Peyer's patch (tissue), 4 donors: Measurements from ENCODE around the gene AP5S1. TPM values are rescaled to one million over a fixed set of nuclear protein-coding genes. Genes with fewer than 3 reads are reported as not detected.
"Not testable (repeated sequence)": the region's sequence is repeated elsewhere in the genome, so short reads cannot be mapped to it uniquely, and the experiment has no call there.

Experiments used
- DNase-seq, 3 donors: peaks; one replicate each; pipeline ENCODE4 v3.0.0-alpha.2; 2017 to 2019
- H3K27ac ChIP-seq, 4 donors: fragments of 200-600 bp; sonication (generic); one replicate each; pipeline ENCODE4 v1.5.1; 2016 to 2019
- H3K27me3 ChIP-seq, 2 donors: fragments of 200-600 bp; sonication (generic); one replicate each; pipeline ENCODE4 v1.5.1; 2019
- H3K36me3 ChIP-seq, 3 donors: fragments of 200-600 bp; sonication (generic); one replicate each; pipeline ENCODE4 v1.5.1; 2016 to 2019
- H3K4me1 ChIP-seq, 4 donors: fragments of 200-600 bp; sonication (generic); one replicate each; pipeline ENCODE4 v1.5.1; 2016 to 2019
- H3K4me3 ChIP-seq, 4 donors: fragments of 200-600 bp; sonication (generic); 1 replicate in 3 of 4; 2 replicates in 1 of 4; pipeline ENCODE4 v1.5.1; 2016 to 2019; ENCODE audit warnings: mild to moderate bottlenecking in 1 of 4
- H3K9me3 ChIP-seq, 4 donors: fragments of 200-600 bp; sonication (generic); one replicate each; pipeline ENCODE4 v1.5.1; 2016 to 2019; ENCODE audit warnings: mild to moderate bottlenecking in 1 of 4
- POLR2A ChIP-seq, 2 donors: fragments of 450-650 bp; IDR thresholded peaks; one replicate each; pipeline ENCODE4 v1.5.1; 2017; ENCODE audit warnings: antibody characterized with exemption in 2 of 2, mild to moderate bottlenecking in 2 of 2, moderate library complexity in 2 of 2
- total RNA-seq, 4 donors: library from RNA; depleted of rRNA; stranded (reverse); fragments of >200 nt; gene quantifications; one replicate each; pipeline ENCODE4 v1.1.0, GENCODE V29; 2016
- TF ChIP-seq, protein P1 (sequence below), 6 experiments: fragments of 450-650 bp in 4 of 6; fragments of 200-600 bp in 2 of 6; sonication (generic) in 1 of 6; IDR thresholded peaks; one replicate each; pipeline ENCODE4 v1.5.1; 2017 to 2019; ENCODE audit warnings: antibody characterized with exemption in 6 of 6, mild to moderate bottlenecking in 3 of 6, moderate library complexity in 1 of 6

Gene AP5S1
- total RNA-seq, 4 donors from 2014 or later, result 11.6 to 26.4 (median 22.5) TPM

DNA sequence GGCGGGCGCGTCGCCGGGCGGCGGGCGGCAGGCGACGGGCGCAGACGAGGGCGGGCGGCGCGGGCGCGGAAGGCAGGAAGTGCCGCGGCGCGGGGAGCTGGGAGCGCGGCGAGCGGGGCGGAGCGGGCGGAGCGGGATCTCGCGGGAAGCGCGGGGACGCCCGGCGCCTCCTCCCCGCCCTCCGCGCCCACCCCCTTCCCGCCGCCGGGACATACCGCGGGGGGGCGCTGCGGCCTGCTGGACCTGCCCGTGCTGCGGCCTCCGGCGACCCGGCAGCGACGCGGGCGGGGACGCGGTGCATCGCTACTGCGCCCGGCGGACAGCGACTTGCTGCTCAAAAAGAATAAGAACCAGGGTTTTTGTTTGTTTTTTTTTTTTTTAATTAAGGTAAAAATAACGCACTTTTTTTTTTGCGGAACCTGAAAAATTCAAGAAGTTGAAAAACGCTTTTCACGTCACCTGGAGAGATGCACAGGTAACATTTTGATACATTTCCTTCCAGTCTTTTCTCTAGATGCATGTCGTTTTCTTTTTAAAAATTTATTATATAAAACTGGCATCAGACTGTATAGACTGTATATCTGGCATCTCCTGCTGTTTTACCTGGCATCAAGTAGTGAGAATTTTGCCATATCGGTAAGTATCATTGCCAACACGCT lies 33.6 kb upstream of the AP5S1 start, which contains the start of gene CENPB:
TSS of gene CENPB (minus strand) at position 76 of the 659 bp plus-strand sequence. CDS start 257 bp downstream, outside the sequence.
- Histone ChIP-seq H3K27me3 (no peaks in the 10 kb centered on the region), H3K36me3 (peaks cover 0 to 11% (median 0%) of the 10 kb centered on the region in 3 donors), H3K9me3 (no peaks in the 10 kb centered on the region), H3K27ac (peak within 1 kb of the TSS; percentile 70 to 87 (median 80)), H3K4me3 (peak within 1 kb of the TSS; percentile 44 to 79 (median 62)), H3K4me1 (peaks cover 0 to 56% (median 10%) of the 10 kb centered on the region in 4 donors)
- peak; percentile 89 to 96 (median 95) for DNase-seq
- TF ChIP-seq, protein P1, sequence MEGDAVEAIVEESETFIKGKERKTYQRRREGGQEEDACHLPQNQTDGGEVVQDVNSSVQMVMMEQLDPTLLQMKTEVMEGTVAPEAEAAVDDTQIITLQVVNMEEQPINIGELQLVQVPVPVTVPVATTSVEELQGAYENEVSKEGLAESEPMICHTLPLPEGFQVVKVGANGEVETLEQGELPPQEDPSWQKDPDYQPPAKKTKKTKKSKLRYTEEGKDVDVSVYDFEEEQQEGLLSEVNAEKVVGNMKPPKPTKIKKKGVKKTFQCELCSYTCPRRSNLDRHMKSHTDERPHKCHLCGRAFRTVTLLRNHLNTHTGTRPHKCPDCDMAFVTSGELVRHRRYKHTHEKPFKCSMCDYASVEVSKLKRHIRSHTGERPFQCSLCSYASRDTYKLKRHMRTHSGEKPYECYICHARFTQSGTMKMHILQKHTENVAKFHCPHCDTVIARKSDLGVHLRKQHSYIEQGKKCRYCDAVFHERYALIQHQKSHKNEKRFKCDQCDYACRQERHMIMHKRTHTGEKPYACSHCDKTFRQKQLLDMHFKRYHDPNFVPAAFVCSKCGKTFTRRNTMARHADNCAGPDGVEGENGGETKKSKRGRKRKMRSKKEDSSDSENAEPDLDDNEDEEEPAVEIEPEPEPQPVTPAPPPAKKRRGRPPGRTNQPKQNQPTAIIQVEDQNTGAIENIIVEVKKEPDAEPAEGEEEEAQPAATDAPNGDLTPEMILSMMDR (IDR thresholded peaks at IDR 0.05), result peak; percentile 71 to 93 (median 86)
- TF ChIP-seq POLR2A (IDR thresholded peaks at IDR 0.05), result no peak

DNA sequence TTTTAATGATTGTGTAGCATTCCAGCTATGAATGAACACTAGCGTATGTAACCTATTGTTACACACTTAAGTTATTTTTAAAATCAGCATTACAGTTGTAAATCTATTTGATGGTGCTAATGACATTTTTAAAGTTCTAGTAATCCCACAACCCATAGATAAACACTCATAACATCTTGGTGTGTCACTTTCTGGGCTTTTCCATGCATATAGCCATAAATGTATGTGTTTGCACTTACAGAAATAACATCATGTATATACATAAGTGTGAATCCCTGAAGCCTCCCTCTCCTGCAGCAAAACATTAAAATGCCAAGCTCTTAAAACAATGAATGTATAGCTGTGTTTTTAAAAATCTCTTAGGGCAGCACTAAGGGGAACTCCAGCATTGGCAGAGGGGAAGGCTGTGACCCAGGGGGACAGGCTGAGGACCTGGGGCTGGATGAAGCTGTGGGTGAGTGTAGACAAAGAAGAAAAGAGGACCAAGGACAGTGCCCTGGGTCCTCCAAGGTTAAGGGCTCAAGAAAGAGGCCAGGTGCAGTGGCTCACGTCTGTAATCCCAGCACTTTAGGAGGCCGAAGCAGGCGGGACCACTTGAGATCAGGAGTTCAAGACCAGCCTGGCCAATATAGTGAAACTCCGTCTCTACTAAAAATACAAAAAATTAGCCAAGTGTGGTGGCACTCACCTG lies 32.9 kb upstream of the AP5S1 start:
- TF ChIP-seq, protein P1 (IDR thresholded peaks at IDR 0.05), result no peak
- no peak for TF ChIP-seq POLR2A (IDR thresholded peaks at IDR 0.05)
- DNase-seq, result no peak
- H3K27ac ChIP-seq, result no peak overlapping the region

DNA sequence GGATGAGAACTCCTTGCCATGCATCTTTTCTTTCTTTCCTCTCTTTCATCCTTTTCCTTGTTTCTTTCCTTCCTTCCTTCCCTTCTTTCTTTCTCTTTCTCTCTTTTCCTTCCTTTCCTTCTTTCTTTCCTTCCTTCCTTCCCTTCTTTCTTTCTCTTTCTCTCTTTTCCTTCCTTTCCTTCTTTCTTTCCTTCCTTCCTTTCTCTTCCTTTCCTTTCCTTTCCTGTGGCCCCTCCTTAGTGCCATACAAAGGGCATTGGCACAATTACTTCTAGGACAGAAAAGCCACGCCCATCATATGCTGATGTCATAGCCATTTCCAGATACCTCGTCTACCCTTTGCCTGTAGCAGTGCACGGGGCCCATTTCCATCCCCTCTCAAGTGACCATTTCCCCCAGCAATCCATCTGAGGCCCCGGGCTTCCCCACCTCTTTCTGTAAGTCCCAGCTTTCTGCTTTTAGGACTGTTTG lies 31.6 kb upstream of the AP5S1 start:
- peak in 1 of 3 donors; percentile 84 for DNase-seq
- TF ChIP-seq POLR2A (IDR thresholded peaks at IDR 0.05), result no peak
- Histone ChIP-seq H3K36me3 (peaks cover 0 to 11% (median 0%) of the 10 kb centered on the region in 3 donors), H3K27ac (no peak overlapping the region), H3K27me3 (no peaks in the 10 kb centered on the region), H3K4me3 (no peak overlapping the region), H3K4me1 (peaks cover 0 to 47% (median 10%) of the 10 kb centered on the region in 4 donors), H3K9me3 (no peaks in the 10 kb centered on the region)

More for the DNA sequence above, 32.9 kb upstream of the AP5S1 start:
- Histone ChIP-seq H3K4me1 (peaks cover 0 to 56% (median 10%) of the 10 kb centered on the region in 4 donors), H3K9me3 (no peaks in the 10 kb centered on the region), H3K27me3 (no peaks in the 10 kb centered on the region), H3K4me3 (peak overlapping the region in 2 of 4 donors; percentile 26 to 40), H3K36me3 (peaks cover 0 to 11% (median 0%) of the 10 kb centered on the region in 3 donors)

DNA sequence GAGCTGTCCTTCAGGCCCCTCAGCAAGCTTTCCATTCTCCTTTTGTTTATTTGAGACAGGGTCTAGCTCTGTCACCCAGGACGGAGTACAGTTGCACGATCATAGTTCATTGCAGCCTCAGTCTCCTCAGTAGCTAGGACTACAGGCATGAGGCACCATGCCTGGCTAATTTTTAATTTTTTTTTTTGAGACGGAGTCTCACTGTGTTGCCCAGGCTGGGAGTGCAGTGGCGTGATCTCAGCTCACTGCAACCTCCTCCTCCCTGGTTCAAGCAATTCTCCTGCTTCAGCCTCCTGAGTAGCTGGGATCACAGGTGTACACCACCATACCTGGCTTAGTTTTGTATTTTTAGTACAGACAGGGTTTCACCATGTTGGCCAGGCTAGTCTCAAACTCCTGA lies 31.1 kb upstream of the AP5S1 start:
- H3K36me3 ChIP-seq, result not testable (repeated sequence)

DNA sequence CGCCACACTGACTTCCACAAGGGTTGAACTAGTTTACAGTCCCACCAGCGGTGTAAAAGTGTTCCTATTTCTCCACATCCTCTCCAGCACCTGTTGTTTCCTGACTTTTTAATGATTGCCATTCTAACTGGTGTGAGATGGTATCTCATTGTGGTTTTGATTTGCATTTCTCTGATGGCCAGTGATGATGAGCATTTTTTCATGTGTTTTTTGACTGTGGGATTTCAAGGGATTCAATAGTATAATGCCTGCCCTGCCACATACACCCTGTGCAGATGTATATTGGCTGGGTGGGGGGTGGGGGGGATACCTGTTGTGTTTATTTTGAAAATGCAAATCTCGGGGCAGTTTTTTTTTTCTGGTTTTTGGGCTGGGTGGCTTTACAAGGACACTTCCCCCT lies 26.2 kb upstream of the AP5S1 start:
- not testable (repeated sequence) for DNase-seq, H3K27ac ChIP-seq, H3K27me3 ChIP-seq, H3K36me3 ChIP-seq, H3K4me3 ChIP-seq, H3K9me3 ChIP-seq
- H3K4me1 ChIP-seq, result peaks cover 12 to 28% (median 21%) of the 10 kb centered on the region in 4 donors

More for the DNA sequence above, 31.1 kb upstream of the AP5S1 start:
- DNase-seq, H3K27ac ChIP-seq, H3K4me3 ChIP-seq, H3K27me3 ChIP-seq, H3K9me3 ChIP-seq: not testable (repeated sequence)
- H3K4me1 ChIP-seq, result peaks cover 0 to 43% (median 10%) of the 10 kb centered on the region in 4 donors

DNA sequence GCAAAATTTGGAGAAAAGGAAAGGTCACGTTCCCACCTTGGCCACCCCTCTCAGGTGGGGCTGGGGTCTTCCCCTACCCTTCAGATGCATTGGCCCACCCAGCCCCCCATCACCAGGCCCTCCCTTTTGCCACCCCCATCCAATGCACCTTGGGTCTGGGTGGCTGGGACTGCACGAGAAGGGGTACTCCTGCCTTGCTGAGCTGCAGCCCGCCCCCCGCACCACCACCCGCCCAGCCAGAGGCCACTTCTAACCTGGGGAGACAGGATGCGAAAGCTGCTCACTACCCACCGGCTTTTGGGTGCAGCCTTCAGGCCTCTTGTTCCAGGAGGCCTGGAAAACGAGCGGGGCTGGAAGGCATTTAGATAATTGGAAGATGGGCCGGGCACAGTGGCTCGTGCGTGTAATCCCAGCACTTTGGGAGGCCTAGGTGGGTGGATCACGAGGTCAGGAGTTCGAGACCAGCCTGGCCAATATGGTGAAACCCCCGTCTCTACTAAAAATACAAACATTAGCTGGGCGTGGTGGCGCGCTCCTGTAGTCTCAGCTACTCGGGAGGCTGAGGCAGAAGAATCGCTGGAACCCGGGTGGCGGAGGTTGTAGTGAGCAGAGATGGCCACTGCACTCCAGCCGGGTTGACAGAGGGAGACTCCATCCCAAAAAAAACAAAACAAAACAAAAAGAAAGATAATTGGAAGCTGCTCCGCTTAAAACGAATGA lies 25.5 kb upstream of the AP5S1 start:
- Histone ChIP-seq H3K27ac (peak overlapping the region; percentile 96 to 97 (median 96)), H3K4me1 (peaks cover 16 to 34% (median 27%) of the 10 kb centered on the region in 4 donors), H3K4me3 (peak overlapping the region in 2 of 4 donors; percentile 76 to 85), H3K36me3 (no peaks in the 10 kb centered on the region), H3K9me3 (no peaks in the 10 kb centered on the region), H3K27me3 (no peaks in the 10 kb centered on the region)
- no peak for DNase-seq
- no peak for TF ChIP-seq POLR2A (IDR thresholded peaks at IDR 0.05)
- TF ChIP-seq, protein P1 (IDR thresholded peaks at IDR 0.05), result no peak
